ENCODE results near the gene ALDH8A1. TPM values are rescaled to one million over a fixed set of nuclear protein-coding genes. Genes with fewer than 3 reads are reported as not detected.

ALDH8A1 gene
- total and polyA plus RNA-seq, 11 donors: 0.08 to 0.63 (median 0.23) TPM; not detected in 2

- Histone ChIP-seq H3K27ac (no peak overlapping the region), H3K36me3 (no peaks in the 10 kb centered on the region), H3K9me3 (peaks cover 0 to 6% (median 0%) of the 10 kb centered on the region in 12 donors), H3K27me3 (no peaks in the 10 kb centered on the region), H3K4me3 (no peak overlapping the region), H3K4me1 (no peaks in the 10 kb centered on the region)
- no peak for TF ChIP-seq POLR2A (IDR thresholded peaks at IDR 0.05)
- no peak for TF ChIP-seq CTCF (IDR thresholded peaks at IDR 0.05)
- intact Hi-C loops (cut with DNase I): loop anchor here in 1 of 10 donors (10.0 kb wide), 1 partner anchor 794 kb away; no protein-coding TSS in a partner anchor
- WGBS, 4 donors: 81 to 96% (median 84%) methylated on average over 1 of the region's 1 CpG
- DNase-seq (no peak), ATAC-seq (no peak)
These were observed 1.2 kb downstream of the ALDH8A1 start for GRCh38 chr6:134948691-134949090.

- Histone ChIP-seq H3K27me3 (no peaks in the 10 kb centered on the region), H3K9me3 (peaks cover 0 to 6% (median 0%) of the 10 kb centered on the region in 12 donors), H3K36me3 (no peaks in the 10 kb centered on the region), H3K4me3 (no peak overlapping the region), H3K27ac (no peak overlapping the region), H3K4me1 (no peaks in the 10 kb centered on the region)
- no peak for DNase-seq
- no peak for TF ChIP-seq CTCF (IDR thresholded peaks at IDR 0.05)
- no peak for ATAC-seq
- intact Hi-C loops (cut with DNase I): loop anchor here in 1 of 10 donors (10.0 kb wide), 1 partner anchor 793 kb away; no protein-coding TSS in a partner anchor
These were observed 1.8 kb downstream of the ALDH8A1 start for GRCh38 chr6:134948142-134948541.

- Histone ChIP-seq H3K9me3 (peaks cover 0 to 6% (median 0%) of the 10 kb centered on the region in 12 donors), H3K27ac (no peak overlapping the region), H3K27me3 (no peaks in the 10 kb centered on the region), H3K4me1 (no peaks in the 10 kb centered on the region), H3K4me3 (no peak overlapping the region), H3K36me3 (no peaks in the 10 kb centered on the region)
- TF ChIP-seq CTCF (IDR thresholded peaks at IDR 0.05) (no peak), POLR2A (IDR thresholded peaks at IDR 0.05) (no peak)
- ATAC-seq: no peak
- DNase-seq: no peak
- intact Hi-C loops (cut with DNase I): loop anchor here in 1 of 10 donors (10.0 kb wide), 1 partner anchor 790 kb away; no protein-coding TSS in a partner anchor
These were observed 4.9 kb downstream of the ALDH8A1 start for GRCh38 chr6:134945045-134945444.

- 94 to 96% (median 96%) methylated on average over 9 of the region's 9 CpGs for WGBS, 4 donors
- Histone ChIP-seq H3K9me3 (peaks cover 0 to 6% (median 0%) of the 10 kb centered on the region in 12 donors), H3K27ac (no peak overlapping the region), H3K4me3 (no peak overlapping the region), H3K4me1 (no peaks in the 10 kb centered on the region), H3K36me3 (no peaks in the 10 kb centered on the region), H3K27me3 (no peaks in the 10 kb centered on the region)
- DNase-seq: no peak
- no peak for ATAC-seq
- TF ChIP-seq POLR2A (IDR thresholded peaks at IDR 0.05) (no peak), CTCF (IDR thresholded peaks at IDR 0.05) (no peak)
- intact Hi-C loops (cut with DNase I): loop anchor here in 7 of 10 donors (5.0 to 10.0 kb wide), 6 partner anchors 771 to 826 kb away; no protein-coding TSS in a partner anchor
These were observed 6.3 kb downstream of the ALDH8A1 start for GRCh38 chr6:134943522-134944111.
